Measurements from ENCODE around the gene FCHSD2. TPM values are rescaled to one million over a fixed set of nuclear protein-coding genes. Genes with fewer than 3 reads are reported as not detected.
"Not testable (repeated sequence)": the region's sequence is repeated elsewhere in the genome, so short reads cannot be mapped to it uniquely, and the experiment has no call there.

FCHSD2 gene
- total RNA-seq, 1 donor from 2014 or later = 59.0 TPM

- peaks cover 8% of the 10 kb centered on the region for H3K36me3 ChIP-seq
- peak overlapping the region; percentile 99 for H3K27ac ChIP-seq
- intact Hi-C loops (cut with DNase I) = no loop called here
- ATAC-seq = no peak
- H3K27me3 ChIP-seq (ENCODE audit: low read depth) = no peaks in the 10 kb centered on the region
- H3K4me1 ChIP-seq = peaks cover 76% of the 10 kb centered on the region
- DNase-seq = no peak
- H3K9me3 ChIP-seq = no peaks in the 10 kb centered on the region
- H3K4me3 ChIP-seq = peak overlapping the region; percentile 79
- TF ChIP-seq CTCF (IDR thresholded peaks at IDR 0.05) = no peak
Observed at GRCh38 chr11:72812604-72812966, 329.5 kb downstream of the FCHSD2 start.

- peak overlapping the region; percentile 99 for H3K27ac ChIP-seq
- H3K9me3 ChIP-seq; ATAC-seq; H3K36me3 ChIP-seq; H3K27me3 ChIP-seq (ENCODE audit: low read depth); intact Hi-C loops (cut with DNase I): not testable (repeated sequence)
- DNase-seq = peak; percentile 49
- H3K4me1 ChIP-seq = peaks cover 82% of the 10 kb centered on the region
- peak overlapping the region; percentile 79 for H3K4me3 ChIP-seq
Observed at GRCh38 chr11:72811686-72812085, 330.4 kb downstream of the FCHSD2 start.

- DNase-seq (no peak), ATAC-seq (peak in 1 of 2 donors; percentile 27)
- H3K27me3 ChIP-seq (ENCODE audit: low read depth) = no peaks in the 10 kb centered on the region
- peak overlapping the region; percentile 76 for H3K27ac ChIP-seq
- intact Hi-C loops (cut with DNase I) = no loop called here
- H3K9me3 ChIP-seq = no peaks in the 10 kb centered on the region
- no peak overlapping the region for H3K4me3 ChIP-seq
- TF ChIP-seq CTCF (IDR thresholded peaks at IDR 0.05) = no peak
- peaks cover 3% of the 10 kb centered on the region for H3K36me3 ChIP-seq
- H3K4me1 ChIP-seq = peaks cover 60% of the 10 kb centered on the region
Observed at GRCh38 chr11:72808331-72808798, 333.8 kb downstream of the FCHSD2 start.

- peaks cover 3% of the 10 kb centered on the region for H3K36me3 ChIP-seq
- H3K4me1 ChIP-seq = peaks cover 54% of the 10 kb centered on the region
- H3K4me3 ChIP-seq = no peak overlapping the region
- peak overlapping the region; percentile 76 for H3K27ac ChIP-seq
- H3K9me3 ChIP-seq = no peaks in the 10 kb centered on the region
- intact Hi-C loops (cut with DNase I) = no loop called here
- no peaks in the 10 kb centered on the region for H3K27me3 ChIP-seq (ENCODE audit: low read depth)
- TF ChIP-seq CTCF (IDR thresholded peaks at IDR 0.05) = no peak
- ATAC-seq = peak; percentile 54 to 68
- no peak for DNase-seq
Observed at GRCh38 chr11:72807792-72808191, 334.3 kb downstream of the FCHSD2 start.

GRCh38 chr11:72807021-72807693 lies 335.0 kb downstream of the FCHSD2 start:
- no peak overlapping the region for H3K4me3 ChIP-seq
- H3K36me3 ChIP-seq = peaks cover 3% of the 10 kb centered on the region
- no peak for TF ChIP-seq CTCF (IDR thresholded peaks at IDR 0.05)
- H3K27ac ChIP-seq = peak overlapping the region; percentile 76
- DNase-seq (no peak), ATAC-seq (peak; percentile 64 to 67)
- H3K27me3 ChIP-seq (ENCODE audit: low read depth) = no peaks in the 10 kb centered on the region
- H3K9me3 ChIP-seq = no peaks in the 10 kb centered on the region
- intact Hi-C loops (cut with DNase I) = no loop called here
- H3K4me1 ChIP-seq = peaks cover 48% of the 10 kb centered on the region

GRCh38 chr11:72806378-72806777 lies 335.7 kb downstream of the FCHSD2 start:
- peak overlapping the region; percentile 46 for H3K27ac ChIP-seq
- DNase-seq; intact Hi-C loops (cut with DNase I); H3K36me3 ChIP-seq; H3K27me3 ChIP-seq (ENCODE audit: low read depth); H3K4me3 ChIP-seq; ATAC-seq; H3K9me3 ChIP-seq: not testable (repeated sequence)
- peaks cover 40% of the 10 kb centered on the region for H3K4me1 ChIP-seq
